Measurements from ENCODE around the gene RMDN2. TPM values are rescaled to one million over a fixed set of nuclear protein-coding genes. Genes with fewer than 3 reads are reported as not detected.
"Not testable (repeated sequence)": the region's sequence is repeated elsewhere in the genome, so short reads cannot be mapped to it uniquely, and the experiment has no call there.

The RMDN2 gene
- total RNA-seq, 2 donors from 2014 or later = 6.4 to 6.6 TPM

GRCh38 chr2:37920570-37920969 is 4.5 kb upstream of the RMDN2 start:
- intact Hi-C loops (cut with DNase I) = no loop called here
- DNase-seq (ENCODE audit: low spot score) = no peak

- DNase-seq (ENCODE audit: low spot score) = no peak
- intact Hi-C loops (cut with DNase I) = no loop called here
These were observed 3.3 kb upstream of the RMDN2 start for GRCh38 chr2:37921781-37922180.

GRCh38 chr2:37923308-37924055 is 1.6 kb upstream of the RMDN2 start:
- intact Hi-C loops (cut with DNase I) = no loop called here
- no peak for DNase-seq (ENCODE audit: low spot score)

GRCh38 chr2:37926635-37927034 is 1.5 kb downstream of the RMDN2 start:
- peak; percentile 68 for DNase-seq (ENCODE audit: low spot score)
- intact Hi-C loops (cut with DNase I) = no loop called here

GRCh38 chr2:37928377-37928776 is 3.3 kb downstream of the RMDN2 start:
- intact Hi-C loops (cut with DNase I) = no loop called here
- no peak for DNase-seq (ENCODE audit: low spot score)

GRCh38 chr2:37930392-37930791 is 5.3 kb downstream of the RMDN2 start:
- intact Hi-C loops (cut with DNase I); DNase-seq (ENCODE audit: low spot score): not testable (repeated sequence)

- DNase-seq (ENCODE audit: low spot score) = peak; percentile 72
- intact Hi-C loops (cut with DNase I) = not testable (repeated sequence)
These were observed 7.8 kb downstream of the RMDN2 start for GRCh38 chr2:37932873-37933272.

- intact Hi-C loops (cut with DNase I) = no loop called here
These were observed 9.8 kb downstream of the RMDN2 start for GRCh38 chr2:37934591-37935513.

GRCh38 chr2:37937568-37937967 is 12.5 kb downstream of the RMDN2 start:
- DNase-seq (ENCODE audit: low spot score); intact Hi-C loops (cut with DNase I): not testable (repeated sequence)

More at GRCh38 chr2:37934591-37935513, 9.8 kb downstream of the RMDN2 start:
- no peak for DNase-seq (ENCODE audit: low spot score)

GRCh38 chr2:37941267-37941666 is 16.2 kb downstream of the RMDN2 start:
- intact Hi-C loops (cut with DNase I); DNase-seq (ENCODE audit: low spot score): not testable (repeated sequence)

- intact Hi-C loops (cut with DNase I) = no loop called here
- no peak for DNase-seq (ENCODE audit: low spot score)
These were observed 19.2 kb downstream of the RMDN2 start for GRCh38 chr2:37944268-37944667.

GRCh38 chr2:37947306-37947705 is 22.2 kb downstream of the RMDN2 start:
- DNase-seq (ENCODE audit: low spot score) = no peak

GRCh38 chr2:37962018-37962739 is 37.1 kb downstream of the RMDN2 start:
- DNase-seq (ENCODE audit: low spot score); intact Hi-C loops (cut with DNase I): not testable (repeated sequence)

More at GRCh38 chr2:37947306-37947705, 22.2 kb downstream of the RMDN2 start:
- intact Hi-C loops (cut with DNase I) = no loop called here

- DNase-seq (ENCODE audit: low spot score); intact Hi-C loops (cut with DNase I): not testable (repeated sequence)
These were observed 37.6 kb downstream of the RMDN2 start for GRCh38 chr2:37962740-37963121.

- DNase-seq (ENCODE audit: low spot score) = not testable (repeated sequence)
These were observed 38.8 kb downstream of the RMDN2 start for GRCh38 chr2:37963901-37964300.

GRCh38 chr2:37966326-37966725 is 41.2 kb downstream of the RMDN2 start:
- intact Hi-C loops (cut with DNase I) = no loop called here
- DNase-seq (ENCODE audit: low spot score) = no peak

More at GRCh38 chr2:37963901-37964300, 38.8 kb downstream of the RMDN2 start:
- intact Hi-C loops (cut with DNase I) = not testable (repeated sequence)

GRCh38 chr2:37969731-37970130 is 44.6 kb downstream of the RMDN2 start:
- DNase-seq (ENCODE audit: low spot score) = no peak
- intact Hi-C loops (cut with DNase I) = no loop called here

GRCh38 chr2:37971971-37972370 is 46.9 kb downstream of the RMDN2 start:
- DNase-seq (ENCODE audit: low spot score) = no peak
- intact Hi-C loops (cut with DNase I) = no loop called here

- no peak for DNase-seq (ENCODE audit: low spot score)
- intact Hi-C loops (cut with DNase I) = no loop called here
These were observed 48.7 kb downstream of the RMDN2 start for GRCh38 chr2:37973615-37974353.

Measured in posterior vena cava (tissue), 2 donors.